Thyroid gland (tissue), 4 donors: ENCODE measurements around the gene TSPAN9. TPM values are rescaled to one million over a fixed set of nuclear protein-coding genes. Genes with fewer than 3 reads are reported as not detected.

ENCODE experiments used
- DNase-seq, 2 donors: peaks; one replicate each; pipeline ENCODE4 v3.0.0-alpha.2; 2019
- H3K27ac ChIP-seq, 3 donors: fragments of 200-600 bp; sonication (generic); 1 replicate in 2 of 3; 2 replicates in 1 of 3; pipeline ENCODE4 v1.5.1; 2016 to 2019; ENCODE audit warnings: mild to moderate bottlenecking in 1 of 3, moderate library complexity in 1 of 3
- H3K27me3 ChIP-seq: fragments of 200-600 bp; sonication (generic); one replicate; pipeline ENCODE4 v1.5.1; 2019
- H3K36me3 ChIP-seq, 2 donors: fragments of 200-600 bp; sonication (generic); one replicate each; pipeline ENCODE4 v1.5.1; 2016 to 2019
- H3K4me1 ChIP-seq, 2 donors: fragments of 200-600 bp; sonication (generic); one replicate each; pipeline ENCODE4 v1.5.1; 2017 to 2019
- H3K4me3 ChIP-seq, 3 donors: fragments of 200-600 bp; sonication (generic); replicated peaks in 1 of 3; 1 replicate in 2 of 3; 2 replicates in 1 of 3; pipeline ENCODE4 v1.5.1; 2016; ENCODE audit warnings: mild to moderate bottlenecking in 1 of 3
- H3K9me3 ChIP-seq: fragments of 200-600 bp; sonication (generic); one replicate; pipeline ENCODE4 v1.5.1; 2017
- POLR2A ChIP-seq, 2 donors: fragments of 450-650 bp; IDR thresholded peaks; one replicate each; pipeline ENCODE4 v1.6.1; 2017; ENCODE audit warnings: antibody characterized with exemption in 2 of 2, mild to moderate bottlenecking in 2 of 2, moderate library complexity in 1 of 2
- WGBS, 2 donors: methylation state at CpG; one replicate each; pipeline ENCODE4 v1.1.5; 2017; 5-methylcytosine and 5-hydroxymethylcytosine counted together
- intact Hi-C: fragments of 100-400 bp; cut with DNase I; formaldehyde crosslinking; loops from one replicate; pipeline ENCODE4 v1.15.1; 2023
- total RNA-seq, 4 donors: library from RNA; depleted of rRNA; stranded (reverse); fragments of >200 nt; gene quantifications; one replicate each; pipeline ENCODE4 v1.2.3, GENCODE V29; 2016
- TF ChIP-seq, protein P1 (sequence below), 6 experiments: fragments of 200-600 bp in 3 of 6; fragments of 450-650 bp in 3 of 6; sonication (generic) in 3 of 6; IDR thresholded peaks; one replicate each; pipeline ENCODE4 v1.5.1; 2016 to 2019; ENCODE audit warnings: antibody characterized with exemption in 6 of 6, mild to moderate bottlenecking in 2 of 6, inconsistent platforms in 1 of 6, moderate library complexity in 1 of 6

The TSPAN9 gene
- total RNA-seq, 4 donors from 2014 or later, result 26.9 to 47.5 (median 33.2) TPM

DNA sequence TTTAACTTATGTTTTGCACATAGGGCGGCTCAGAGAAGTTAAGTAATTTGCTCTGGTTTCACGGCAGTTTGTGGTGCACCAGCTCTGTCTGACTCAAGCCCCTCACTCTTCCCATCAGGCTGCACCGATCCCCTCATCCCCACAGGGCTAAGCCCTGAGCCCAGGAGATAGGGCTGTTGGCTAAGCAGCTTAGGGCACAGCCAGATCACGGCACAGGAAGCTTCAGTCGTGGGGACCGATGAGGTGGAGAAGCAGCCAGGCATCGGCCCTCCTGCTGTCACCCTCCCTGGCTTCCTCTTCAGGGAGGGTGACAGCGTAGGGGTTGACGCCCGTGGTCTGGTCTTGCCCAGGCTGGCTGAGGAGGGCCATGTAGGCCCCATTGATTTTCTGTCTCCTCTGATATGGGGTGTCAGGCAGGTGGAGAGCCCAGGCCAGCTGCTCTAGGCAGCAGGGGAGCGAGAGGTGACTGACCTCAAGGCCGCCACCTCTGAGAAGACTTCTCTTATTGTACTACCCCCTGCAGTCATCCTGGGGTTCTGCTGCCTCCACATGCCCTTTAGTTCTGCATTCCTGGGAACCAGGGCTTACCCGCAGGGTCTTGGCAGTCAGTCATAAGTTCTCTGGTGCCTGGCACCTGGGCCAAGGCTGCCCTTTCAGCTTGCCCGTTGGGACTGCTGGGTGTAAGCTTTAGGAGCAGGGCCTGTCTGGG is 166.4 kb downstream of the TSPAN9 start:
- no peaks in the 10 kb centered on the region for H3K27me3 ChIP-seq
- no peak for DNase-seq
- H3K27ac ChIP-seq, result no peak overlapping the region
- no peak overlapping the region for H3K4me3 ChIP-seq
- intact Hi-C loops, result no loop called here
- 62 to 92% methylated on average over 8 to 11 of the region's 14 CpGs for WGBS, 2 donors
- no peaks in the 10 kb centered on the region for H3K4me1 ChIP-seq
- no peaks in the 10 kb centered on the region for H3K9me3 ChIP-seq
- TF ChIP-seq, protein P1, sequence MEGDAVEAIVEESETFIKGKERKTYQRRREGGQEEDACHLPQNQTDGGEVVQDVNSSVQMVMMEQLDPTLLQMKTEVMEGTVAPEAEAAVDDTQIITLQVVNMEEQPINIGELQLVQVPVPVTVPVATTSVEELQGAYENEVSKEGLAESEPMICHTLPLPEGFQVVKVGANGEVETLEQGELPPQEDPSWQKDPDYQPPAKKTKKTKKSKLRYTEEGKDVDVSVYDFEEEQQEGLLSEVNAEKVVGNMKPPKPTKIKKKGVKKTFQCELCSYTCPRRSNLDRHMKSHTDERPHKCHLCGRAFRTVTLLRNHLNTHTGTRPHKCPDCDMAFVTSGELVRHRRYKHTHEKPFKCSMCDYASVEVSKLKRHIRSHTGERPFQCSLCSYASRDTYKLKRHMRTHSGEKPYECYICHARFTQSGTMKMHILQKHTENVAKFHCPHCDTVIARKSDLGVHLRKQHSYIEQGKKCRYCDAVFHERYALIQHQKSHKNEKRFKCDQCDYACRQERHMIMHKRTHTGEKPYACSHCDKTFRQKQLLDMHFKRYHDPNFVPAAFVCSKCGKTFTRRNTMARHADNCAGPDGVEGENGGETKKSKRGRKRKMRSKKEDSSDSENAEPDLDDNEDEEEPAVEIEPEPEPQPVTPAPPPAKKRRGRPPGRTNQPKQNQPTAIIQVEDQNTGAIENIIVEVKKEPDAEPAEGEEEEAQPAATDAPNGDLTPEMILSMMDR (IDR thresholded peaks at IDR 0.05), result no peak
- no peak for TF ChIP-seq POLR2A (IDR thresholded peaks at IDR 0.05)
- no peaks in the 10 kb centered on the region for H3K36me3 ChIP-seq

DNA sequence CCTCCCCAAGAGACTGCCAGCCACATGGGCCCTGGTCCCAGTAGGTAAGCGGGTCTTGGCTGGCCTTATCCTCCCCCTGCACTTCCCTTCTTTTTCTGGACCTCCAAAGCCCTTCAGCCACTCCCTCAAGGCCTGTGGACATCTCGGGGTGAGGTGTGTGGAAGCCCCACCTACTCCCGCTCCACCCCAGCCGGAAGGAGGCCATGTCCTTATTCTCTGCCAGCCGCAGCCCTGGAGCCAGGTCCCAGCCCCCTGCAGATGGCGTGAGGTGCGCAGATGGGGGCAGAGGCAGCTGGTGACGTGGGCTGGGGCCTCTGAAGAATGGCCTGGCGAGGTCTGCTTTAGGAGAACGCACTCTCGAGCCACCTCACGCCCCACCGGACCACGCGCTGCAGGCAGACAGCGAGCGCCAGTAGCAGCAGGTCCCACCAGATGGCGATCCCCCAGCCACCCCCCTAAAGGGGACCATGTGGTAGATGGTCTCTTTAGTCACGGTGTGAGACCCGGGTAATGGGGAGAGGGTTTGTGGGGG is 167.1 kb downstream of the TSPAN9 start:
- intact Hi-C loops, result no loop called here
- H3K36me3 ChIP-seq, result no peaks in the 10 kb centered on the region
- no peaks in the 10 kb centered on the region for H3K9me3 ChIP-seq
- no peak overlapping the region for H3K4me3 ChIP-seq
- no peak for DNase-seq
- H3K4me1 ChIP-seq, result no peaks in the 10 kb centered on the region
- no peaks in the 10 kb centered on the region for H3K27me3 ChIP-seq
- H3K27ac ChIP-seq, result no peak overlapping the region
- TF ChIP-seq POLR2A (IDR thresholded peaks at IDR 0.05), result no peak
- TF ChIP-seq, protein P1 (IDR thresholded peaks at IDR 0.05), result no peak
- WGBS, 2 donors, result 85 to 96% methylated on average over 9 to 19 of the region's 20 CpGs

DNA sequence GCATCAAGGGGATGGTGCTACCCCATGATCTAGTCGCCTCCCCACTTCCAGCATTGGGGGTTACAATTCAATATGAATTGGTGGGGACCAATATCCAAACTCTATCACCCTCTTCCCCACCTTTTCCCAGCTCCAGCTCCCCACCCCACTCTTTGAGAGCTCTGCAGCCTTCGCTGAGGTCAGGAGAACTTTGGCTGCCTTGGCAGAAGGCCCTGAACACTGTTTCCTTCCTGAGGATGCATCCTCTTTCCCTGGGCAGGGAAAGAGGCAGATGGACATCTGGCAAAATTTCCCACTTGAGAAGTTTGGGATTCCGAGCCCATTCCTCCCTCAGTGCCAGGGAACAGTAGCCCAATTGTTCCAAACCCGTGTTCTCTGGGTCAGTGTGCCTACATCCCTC is 169.1 kb downstream of the TSPAN9 start:
- Histone ChIP-seq H3K36me3 (no peaks in the 10 kb centered on the region), H3K4me1 (no peaks in the 10 kb centered on the region), H3K27me3 (no peaks in the 10 kb centered on the region), H3K9me3 (no peaks in the 10 kb centered on the region), H3K4me3 (no peak overlapping the region), H3K27ac (no peak overlapping the region)
- DNase-seq, result no peak
- TF ChIP-seq POLR2A (IDR thresholded peaks at IDR 0.05), result no peak
- TF ChIP-seq, protein P1 (IDR thresholded peaks at IDR 0.05), result no peak
- 85 to 86% methylated on average over 4 of the region's 4 CpGs for WGBS, 2 donors
- intact Hi-C loops, result no loop called here

DNA sequence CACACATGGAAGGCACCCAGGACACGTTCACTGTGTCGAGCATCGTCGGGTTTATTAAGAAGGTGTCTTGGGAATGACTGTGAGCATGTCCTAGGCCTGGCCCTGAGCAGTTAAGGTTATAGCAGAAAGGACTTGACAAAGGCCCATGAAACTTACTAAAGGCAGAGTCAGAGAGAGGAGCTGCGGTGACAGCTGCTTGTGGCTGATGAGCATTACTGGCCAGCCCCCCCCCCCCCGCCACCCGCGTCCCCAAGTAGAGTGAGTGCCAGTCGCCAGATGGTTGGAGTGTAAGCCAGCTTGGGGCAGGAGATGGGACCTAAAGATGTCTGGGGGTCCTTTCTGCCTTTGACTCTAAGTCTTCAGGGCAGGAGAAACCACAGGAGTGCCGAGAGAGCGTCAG is 169.9 kb downstream of the TSPAN9 start:
- Histone ChIP-seq H3K9me3 (no peaks in the 10 kb centered on the region), H3K4me1 (peaks cover 0 to 7% of the 10 kb centered on the region in 2 donors), H3K27ac (no peak overlapping the region), H3K4me3 (no peak overlapping the region), H3K36me3 (no peaks in the 10 kb centered on the region), H3K27me3 (no peaks in the 10 kb centered on the region)
- no peak for DNase-seq
- TF ChIP-seq, protein P1 (IDR thresholded peaks at IDR 0.05), result no peak
- TF ChIP-seq POLR2A (IDR thresholded peaks at IDR 0.05), result no peak
- intact Hi-C loops, result no loop called here
- 60 to 63% methylated on average over 11 of the region's 11 CpGs for WGBS, 2 donors

DNA sequence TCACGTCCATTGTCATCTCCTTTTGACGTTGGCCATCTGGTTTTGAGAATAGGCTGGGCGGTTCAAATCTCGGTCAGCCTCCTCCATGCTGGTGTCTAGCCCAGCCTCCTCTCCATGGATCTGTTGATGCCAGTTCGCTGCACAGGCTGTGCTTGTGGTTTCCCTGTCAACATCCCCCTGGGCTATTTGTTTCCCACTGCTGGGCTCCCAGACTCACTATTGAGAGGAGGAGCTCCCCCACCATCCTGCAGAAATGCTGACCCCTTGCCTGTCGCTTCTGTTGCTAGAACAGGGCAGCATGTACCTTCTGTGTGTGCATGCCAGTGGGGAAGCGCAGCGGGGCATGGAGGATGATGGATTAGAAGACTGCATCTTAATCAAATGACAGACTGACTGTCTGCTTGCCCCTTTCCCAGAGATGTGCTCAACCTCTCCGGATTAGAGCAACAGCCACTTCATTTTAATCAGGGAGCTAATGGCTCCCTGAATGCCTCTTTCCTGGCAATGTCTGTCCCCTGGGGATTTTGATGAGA is 170.5 kb downstream of the TSPAN9 start:
- Histone ChIP-seq H3K4me1 (peaks cover 0 to 13% of the 10 kb centered on the region in 2 donors), H3K36me3 (no peaks in the 10 kb centered on the region), H3K9me3 (no peaks in the 10 kb centered on the region), H3K27me3 (no peaks in the 10 kb centered on the region), H3K4me3 (no peak overlapping the region), H3K27ac (no peak overlapping the region)
- WGBS, 2 donors, result 89 to 90% methylated on average over 9 of the region's 9 CpGs
- DNase-seq, result no peak
- intact Hi-C loops, result no loop called here
- no peak for TF ChIP-seq POLR2A (IDR thresholded peaks at IDR 0.05)
- TF ChIP-seq, protein P1 (IDR thresholded peaks at IDR 0.05), result no peak
